Sigmoid colon (tissue), 4 donors: Measurements from ENCODE around the gene ADARB2.

Experiments used
- CTCF ChIP-seq, 4 experiments: fragments of 450-650 bp in 3 of 4; fragments of 200-600 bp in 1 of 4; IDR thresholded peaks; one replicate each; pipeline ENCODE4 v1.5.1; 2016 to 2019; ENCODE audit warnings: antibody characterized with exemption in 4 of 4, mild to moderate bottlenecking in 3 of 4, moderate library complexity in 2 of 4
- EP300 ChIP-seq, 4 donors: sonication (generic); formaldehyde crosslinking; IDR thresholded peaks; one replicate each; pipeline ENCODE4 v1.6.1; 2017; ENCODE audit warnings: antibody characterized with exemption in 4 of 4
- POLR2A ChIP-seq, 2 donors: fragments of 450-650 bp; IDR thresholded peaks; one replicate each; pipeline ENCODE4 v1.6.1; 2016; ENCODE audit warnings: antibody characterized with exemption in 2 of 2, mild to moderate bottlenecking in 2 of 2, moderate library complexity in 2 of 2
- POLR2AphosphoS5 ChIP-seq, 4 donors: sonication (generic); formaldehyde crosslinking; IDR thresholded peaks; one replicate each; pipeline ENCODE4 v1.6.1; 2017; ENCODE audit warnings: antibody characterized with exemption in 4 of 4

DNA sequence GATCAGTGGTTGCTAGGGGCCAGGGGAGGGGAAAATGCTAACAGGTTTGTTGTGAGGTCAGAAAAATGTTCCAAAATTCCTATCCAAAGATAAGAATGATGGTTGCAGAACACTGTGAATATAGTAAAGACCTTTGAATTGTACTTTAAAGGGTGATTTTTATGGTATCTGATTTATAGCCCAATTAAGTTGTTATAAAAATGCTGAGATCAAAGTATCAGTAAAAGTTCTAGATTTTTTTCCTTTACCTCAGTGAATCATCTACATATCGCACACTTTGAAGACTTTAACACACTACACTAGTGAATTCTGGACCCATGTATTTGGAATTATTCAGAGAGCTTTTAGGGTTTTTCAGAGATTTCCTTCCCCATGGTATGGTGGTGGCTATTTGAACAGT lies 405.8 kb downstream of the ADARB2 start:
- TF ChIP-seq CTCF (IDR thresholded peaks at IDR 0.05): no peak
- TF ChIP-seq POLR2A (IDR thresholded peaks at IDR 0.05): no peak
- no peak for TF ChIP-seq EP300 (IDR thresholded peaks at IDR 0.05)
- TF ChIP-seq POLR2AphosphoS5 (IDR thresholded peaks at IDR 0.05): no peak
